Mesothelial cell of epicardium (in vitro differentiated cells): ENCODE results near the gene SLC16A5. TPM values are rescaled to one million over a fixed set of nuclear protein-coding genes. Genes with fewer than 3 reads are reported as not detected.
A peak's percentile ranks its signal among the peaks of the same experiment; 100 is the strongest.
"Not testable (repeated sequence)": the region's sequence is repeated elsewhere in the genome, so short reads cannot be mapped to it uniquely, and the experiment has no call there.

ENCODE experiments used
- DNase-seq, 2 experiments: peaks; one replicate each; pipeline ENCODE4 v3.0.0; 2021; ENCODE audit warnings: low spot score in 2 of 2; ENCODE audit not compliant: unreplicated experiment in 2 of 2
- H3K27ac Mint-ChIP-seq: 2 replicates; pipeline ENCODE4 v1.8.0; 2021; ENCODE audit warnings: mixed read lengths
- H3K27me3 Mint-ChIP-seq: 2 replicates; pipeline ENCODE4 v1.8.0; 2021; ENCODE audit warnings: low read depth, mixed read lengths
- H3K36me3 Mint-ChIP-seq: 2 replicates; pipeline ENCODE4 v1.8.0; 2021; ENCODE audit warnings: mixed read lengths
- H3K4me1 Mint-ChIP-seq: 2 replicates; pipeline ENCODE4 v1.8.0; 2021; ENCODE audit warnings: mixed read lengths
- H3K4me3 Mint-ChIP-seq: 2 replicates; pipeline ENCODE4 v1.8.0; 2021; ENCODE audit warnings: mild to moderate bottlenecking, moderate library complexity, mixed read lengths
- H3K9me3 Mint-ChIP-seq: 2 replicates; pipeline ENCODE4 v1.8.0; 2021; ENCODE audit warnings: mixed read lengths
- CTCF ChIP-seq: fragments of 200-600 bp; sonication (generic); IDR thresholded peaks from one replicate; pipeline ENCODE4 v1.5.0; 2021; ENCODE audit warnings: antibody characterized with exemption; ENCODE audit not compliant: unreplicated experiment
- total RNA-seq: library from RNA; stranded (reverse); gene quantifications from 3 replicates; pipeline ENCODE4 v1.2.1, GENCODE V29; 2021

SLC16A5 gene
- total RNA-seq, 1 donor from 2014 or later, result 46.4 TPM

- Mint-ChIP-seq H3K4me3 (no peak overlapping the region), H3K9me3 (no peaks in the 10 kb centered on the region), H3K27ac (peak overlapping the region; percentile 83), H3K36me3 (peaks cover 20% of the 10 kb centered on the region), H3K27me3 (no peaks in the 10 kb centered on the region), H3K4me1 (peaks cover 6% of the 10 kb centered on the region)
- no peak for DNase-seq
- TF ChIP-seq CTCF, result no peak
Observed at GRCh38 chr17:75135452-75135851, 47.7 kb downstream of the SLC16A5 start.

GRCh38 chr17:75135946-75136345, 48.2 kb downstream of the SLC16A5 start:
- no peaks in the 10 kb centered on the region for H3K9me3 Mint-ChIP-seq
- no peak overlapping the region for H3K4me3 Mint-ChIP-seq
- no peak for DNase-seq
- TF ChIP-seq CTCF, result no peak
- H3K27ac Mint-ChIP-seq, result peak overlapping the region; percentile 83
- peaks cover 19% of the 10 kb centered on the region for H3K36me3 Mint-ChIP-seq
- peaks cover 3% of the 10 kb centered on the region for H3K4me1 Mint-ChIP-seq
- no peaks in the 10 kb centered on the region for H3K27me3 Mint-ChIP-seq

- H3K9me3 Mint-ChIP-seq, H3K27me3 Mint-ChIP-seq, H3K27ac Mint-ChIP-seq, H3K4me1 Mint-ChIP-seq, H3K4me3 Mint-ChIP-seq, DNase-seq: not testable (repeated sequence)
- peaks cover 19% of the 10 kb centered on the region for H3K36me3 Mint-ChIP-seq
Observed at GRCh38 chr17:75137762-75138161, 50.0 kb downstream of the SLC16A5 start.

- Mint-ChIP-seq H3K27ac (peak overlapping the region; percentile 43), H3K36me3 (peaks cover 19% of the 10 kb centered on the region), H3K27me3 (no peaks in the 10 kb centered on the region), H3K4me3 (no peak overlapping the region), H3K4me1 (no peaks in the 10 kb centered on the region), H3K9me3 (no peaks in the 10 kb centered on the region)
- TF ChIP-seq CTCF, result no peak
- DNase-seq, result no peak
Observed at GRCh38 chr17:75138519-75138918, 50.8 kb downstream of the SLC16A5 start.

- Mint-ChIP-seq H3K36me3 (peaks cover 28% of the 10 kb centered on the region), H3K4me3 (no peak overlapping the region), H3K27ac (peak overlapping the region; percentile 56), H3K4me1 (no peaks in the 10 kb centered on the region), H3K27me3 (no peaks in the 10 kb centered on the region), H3K9me3 (no peaks in the 10 kb centered on the region)
- DNase-seq, result no peak
- no peak for TF ChIP-seq CTCF
Observed at GRCh38 chr17:75142236-75142971, 54.6 kb downstream of the SLC16A5 start.

GRCh38 chr17:75144816-75145512, 57.2 kb downstream of the SLC16A5 start:
- no peak for DNase-seq
- no peak for TF ChIP-seq CTCF
- no peaks in the 10 kb centered on the region for H3K9me3 Mint-ChIP-seq
- H3K27me3 Mint-ChIP-seq, result no peaks in the 10 kb centered on the region
- peaks cover 4% of the 10 kb centered on the region for H3K4me1 Mint-ChIP-seq
- no peak overlapping the region for H3K4me3 Mint-ChIP-seq
- H3K36me3 Mint-ChIP-seq, result peaks cover 34% of the 10 kb centered on the region
- H3K27ac Mint-ChIP-seq, result no peak overlapping the region
